Measurements from ENCODE around the gene DSN1. TPM values are rescaled to one million over a fixed set of nuclear protein-coding genes. Genes with fewer than 3 reads are reported as not detected.

Gene DSN1
- total RNA-seq, 2 donors from 2014 or later: 3.1 to 6.3 TPM

- H3K9me3 ChIP-seq: no peaks in the 10 kb centered on the region
- H3K4me3 ChIP-seq: no peak overlapping the region
- no peaks in the 10 kb centered on the region for H3K27me3 ChIP-seq
- peak overlapping the region in 1 of 2 donors; percentile 4 for H3K27ac ChIP-seq
- TF ChIP-seq CTCF (IDR thresholded peaks at IDR 0.05): no peak
- no peak for DNase-seq (ENCODE audit: low spot score)
- H3K4me1 ChIP-seq: peaks cover 0 to 30% of the 10 kb centered on the region in 2 donors
- peaks cover 39% of the 10 kb centered on the region for H3K36me3 ChIP-seq
Measured at GRCh38 chr20:36819659-36820058, 46.1 kb upstream of the DSN1 start.

- H3K27me3 ChIP-seq: no peaks in the 10 kb centered on the region
- no peaks in the 10 kb centered on the region for H3K9me3 ChIP-seq
- peak overlapping the region in 1 of 2 donors; percentile 4 for H3K27ac ChIP-seq
- peaks cover 0 to 30% of the 10 kb centered on the region in 2 donors for H3K4me1 ChIP-seq
- TF ChIP-seq CTCF (IDR thresholded peaks at IDR 0.05): no peak
- DNase-seq (ENCODE audit: low spot score): no peak
- H3K4me3 ChIP-seq: no peak overlapping the region
- peaks cover 46% of the 10 kb centered on the region for H3K36me3 ChIP-seq
Measured at GRCh38 chr20:36818861-36819260, 45.3 kb upstream of the DSN1 start.

- Histone ChIP-seq H3K36me3 (peaks cover 46% of the 10 kb centered on the region), H3K27me3 (no peaks in the 10 kb centered on the region), H3K4me1 (peaks cover 0 to 24% of the 10 kb centered on the region in 2 donors), H3K27ac (no peak overlapping the region), H3K4me3 (no peak overlapping the region), H3K9me3 (no peaks in the 10 kb centered on the region)
- no peak for DNase-seq (ENCODE audit: low spot score)
- no peak for TF ChIP-seq CTCF (IDR thresholded peaks at IDR 0.05)
Measured at GRCh38 chr20:36818185-36818584, 44.6 kb upstream of the DSN1 start.

- Histone ChIP-seq H3K9me3 (no peaks in the 10 kb centered on the region), H3K4me3 (no peak overlapping the region), H3K27ac (no peak overlapping the region), H3K27me3 (no peaks in the 10 kb centered on the region), H3K4me1 (peaks cover 0 to 21% of the 10 kb centered on the region in 2 donors), H3K36me3 (peaks cover 51% of the 10 kb centered on the region)
- no peak for DNase-seq (ENCODE audit: low spot score)
- TF ChIP-seq CTCF (IDR thresholded peaks at IDR 0.05): no peak
Measured at GRCh38 chr20:36817496-36817895, 43.9 kb upstream of the DSN1 start.

GRCh38 chr20:36815454-36816091, 42.0 kb upstream of the DSN1 start:
- TF ChIP-seq CTCF (IDR thresholded peaks at IDR 0.05): no peak
- DNase-seq (ENCODE audit: low spot score): no peak
- Histone ChIP-seq H3K4me3 (no peak overlapping the region), H3K27me3 (no peaks in the 10 kb centered on the region), H3K9me3 (no peaks in the 10 kb centered on the region), H3K4me1 (peaks cover 0 to 11% of the 10 kb centered on the region in 2 donors), H3K36me3 (peaks cover 57% of the 10 kb centered on the region), H3K27ac (no peak overlapping the region)

Data from right atrium auricular region (tissue), 2 donors.